ENCODE measurements around the gene HIVEP3. TPM values are rescaled to one million over a fixed set of nuclear protein-coding genes. Genes with fewer than 3 reads are reported as not detected.

The HIVEP3 gene
- total RNA-seq, 5 donors from 2014 or later (not counting 1 experiment from before 2014, with no cell fraction given), result 7.0 to 15.3 (median 8.8) TPM

DNA sequence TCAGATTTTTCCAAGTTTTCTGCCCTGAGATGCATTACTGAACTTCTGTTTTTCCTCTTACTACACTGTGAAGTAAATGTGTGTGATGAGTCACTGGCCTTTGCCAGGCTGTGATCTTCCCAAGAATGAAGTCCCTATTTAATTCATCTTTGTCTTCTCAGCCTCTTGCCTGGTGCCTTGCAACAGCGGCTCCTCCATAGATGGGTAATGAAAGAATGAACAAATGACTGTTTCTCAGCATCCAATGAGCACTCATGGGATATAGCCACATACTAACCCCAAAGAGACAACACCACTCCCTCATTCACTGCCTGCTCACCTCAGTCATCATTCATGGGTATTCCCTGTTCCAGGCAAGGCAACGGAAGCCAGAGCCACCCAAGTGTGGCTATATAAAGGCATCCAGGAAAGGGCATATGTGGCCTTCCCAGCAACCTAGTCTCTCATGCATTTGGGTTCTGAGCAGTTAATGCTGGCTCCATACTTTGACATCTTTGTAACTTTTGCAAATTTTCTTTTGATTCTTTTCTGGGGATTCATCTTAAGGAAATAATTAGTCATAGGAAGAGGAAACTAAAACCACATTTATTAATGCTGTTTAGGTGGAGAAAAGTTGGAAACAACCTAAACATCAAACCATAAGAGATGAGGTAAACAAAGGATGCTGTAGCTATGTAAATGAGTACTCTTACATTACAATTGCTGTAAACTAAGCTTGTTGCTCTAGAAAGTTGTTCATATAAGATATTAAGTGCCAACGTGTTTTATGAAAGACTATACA lies 71.9 kb downstream of the HIVEP3 start:
- Mint-ChIP-seq H3K4me3 (no peak overlapping the region), H3K27me3 (no peaks in the 10 kb centered on the region), H3K27ac (no peak overlapping the region), H3K4me1 (peaks cover 7 to 21% (median 16%) of the 10 kb centered on the region in 3 donors), H3K36me3 (peaks cover 13% of the 10 kb centered on the region), H3K9me3 (no peaks in the 10 kb centered on the region)
- H3K4me1 ChIP-seq (ENCODE audit: control insufficient read depth in 1 of 2, extremely low read depth in 1 of 2, insufficient read depth in 2 of 2, low read length in 2 of 2), result peaks cover 0 to 3% of the 10 kb centered on the region in 2 experiments
- H3K36me3 ChIP-seq (ENCODE audit: control insufficient read depth in 2 of 2, extremely low read depth in 1 of 2, insufficient read depth in 1 of 2, low read length in 1 of 2), result no peaks in the 10 kb centered on the region
- no peak overlapping the region for H3K4me3 ChIP-seq (ENCODE audit: control insufficient read depth in 1 of 2, extremely low read depth in 1 of 2, low read length in 1 of 2)
- DNase-seq (no peak), ATAC-seq (replicated peaks in 1 of 4) (no peak)
- H3K27me3 ChIP-seq (replicated peaks in 1 of 2; ENCODE audit: control insufficient read depth in 2 of 2, extremely low read depth in 1 of 2, insufficient read depth in 2 of 2, low read length in 1 of 2), result no peaks in the 10 kb centered on the region
- no peaks in the 10 kb centered on the region for H3K9me3 ChIP-seq
- no peak overlapping the region for H3K27ac ChIP-seq (ENCODE audit: low read length)
- WGBS (ENCODE audit: insufficient coverage), result 100% methylated on average over 1 of the region's 3 CpGs
- CTCF ChIA-PET, result no interaction called here
- POLR2A ChIA-PET, result no interaction called here

DNA sequence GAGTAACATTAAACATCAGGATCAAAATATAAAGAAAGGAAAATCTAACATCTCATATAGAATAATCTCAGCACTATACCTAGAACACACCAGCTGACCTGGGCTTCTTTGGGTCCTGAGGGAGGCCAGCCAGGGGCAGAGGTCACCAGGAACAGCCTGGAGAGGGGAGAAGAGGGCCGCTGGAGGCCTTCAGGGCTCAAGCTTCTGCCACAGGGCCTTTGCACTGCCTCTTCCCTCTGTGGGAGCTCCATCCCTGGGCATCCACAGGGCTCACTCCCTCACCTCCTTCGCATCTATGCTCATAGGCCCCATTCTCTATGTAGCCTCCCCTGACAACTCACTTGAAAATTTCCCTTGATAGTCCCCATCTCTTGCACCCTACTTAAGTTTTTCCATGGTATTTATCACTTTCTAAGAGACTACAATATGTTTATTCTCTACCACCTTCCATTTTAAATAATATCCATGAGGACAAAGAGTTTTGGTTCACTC lies 73.9 kb downstream of the HIVEP3 start:
- no peak overlapping the region for H3K27ac ChIP-seq (ENCODE audit: low read length)
- ChIA-PET POLR2A (no interaction called here), CTCF (no interaction called here)
- no peak overlapping the region for H3K4me3 ChIP-seq (ENCODE audit: control insufficient read depth in 1 of 2, extremely low read depth in 1 of 2, low read length in 1 of 2)
- Mint-ChIP-seq H3K36me3 (peaks cover 17% of the 10 kb centered on the region), H3K4me1 (peaks cover 12 to 17% (median 14%) of the 10 kb centered on the region in 3 donors), H3K4me3 (no peak overlapping the region), H3K9me3 (no peaks in the 10 kb centered on the region), H3K27ac (no peak overlapping the region), H3K27me3 (no peaks in the 10 kb centered on the region)
- peaks cover 0 to 3% of the 10 kb centered on the region in 2 experiments for H3K4me1 ChIP-seq (ENCODE audit: control insufficient read depth in 1 of 2, extremely low read depth in 1 of 2, insufficient read depth in 2 of 2, low read length in 2 of 2)
- no peak for ATAC-seq (replicated peaks in 1 of 4)
- no peak for DNase-seq
- no peaks in the 10 kb centered on the region for H3K27me3 ChIP-seq (replicated peaks in 1 of 2; ENCODE audit: control insufficient read depth in 2 of 2, extremely low read depth in 1 of 2, insufficient read depth in 2 of 2, low read length in 1 of 2)
- no peaks in the 10 kb centered on the region for H3K36me3 ChIP-seq (ENCODE audit: control insufficient read depth in 2 of 2, extremely low read depth in 1 of 2, insufficient read depth in 1 of 2, low read length in 1 of 2)
- H3K9me3 ChIP-seq, result no peaks in the 10 kb centered on the region
- 100% methylated on average over 1 of the region's 2 CpGs for WGBS (ENCODE audit: insufficient coverage)

GRCh38 chr1:41844255-41844654 lies 74.5 kb downstream of the HIVEP3 start:
- CTCF ChIA-PET, result no interaction called here
- POLR2A ChIA-PET, result no interaction called here
- Mint-ChIP-seq H3K4me1 (peaks cover 12 to 16% (median 14%) of the 10 kb centered on the region in 3 donors), H3K4me3 (no peak overlapping the region), H3K36me3 (peaks cover 17% of the 10 kb centered on the region), H3K27me3 (no peaks in the 10 kb centered on the region), H3K27ac (no peak overlapping the region), H3K9me3 (no peaks in the 10 kb centered on the region)
- 93% methylated on average over 7 of the region's 8 CpGs for WGBS (ENCODE audit: insufficient coverage)
- H3K27ac ChIP-seq (ENCODE audit: low read length), result no peak overlapping the region
- no peak for ATAC-seq (replicated peaks in 1 of 4)
- H3K9me3 ChIP-seq, result no peaks in the 10 kb centered on the region
- no peaks in the 10 kb centered on the region for H3K36me3 ChIP-seq (ENCODE audit: control insufficient read depth in 2 of 2, extremely low read depth in 1 of 2, insufficient read depth in 1 of 2, low read length in 1 of 2)
- H3K4me3 ChIP-seq (ENCODE audit: control insufficient read depth in 1 of 2, extremely low read depth in 1 of 2, low read length in 1 of 2), result no peak overlapping the region
- H3K27me3 ChIP-seq (replicated peaks in 1 of 2; ENCODE audit: control insufficient read depth in 2 of 2, extremely low read depth in 1 of 2, insufficient read depth in 2 of 2, low read length in 1 of 2), result no peaks in the 10 kb centered on the region
- H3K4me1 ChIP-seq (ENCODE audit: control insufficient read depth in 1 of 2, extremely low read depth in 1 of 2, insufficient read depth in 2 of 2, low read length in 2 of 2), result peaks cover 0 to 3% of the 10 kb centered on the region in 2 experiments
- DNase-seq, result peak in 1 of 35 experiments; percentile 8

DNA sequence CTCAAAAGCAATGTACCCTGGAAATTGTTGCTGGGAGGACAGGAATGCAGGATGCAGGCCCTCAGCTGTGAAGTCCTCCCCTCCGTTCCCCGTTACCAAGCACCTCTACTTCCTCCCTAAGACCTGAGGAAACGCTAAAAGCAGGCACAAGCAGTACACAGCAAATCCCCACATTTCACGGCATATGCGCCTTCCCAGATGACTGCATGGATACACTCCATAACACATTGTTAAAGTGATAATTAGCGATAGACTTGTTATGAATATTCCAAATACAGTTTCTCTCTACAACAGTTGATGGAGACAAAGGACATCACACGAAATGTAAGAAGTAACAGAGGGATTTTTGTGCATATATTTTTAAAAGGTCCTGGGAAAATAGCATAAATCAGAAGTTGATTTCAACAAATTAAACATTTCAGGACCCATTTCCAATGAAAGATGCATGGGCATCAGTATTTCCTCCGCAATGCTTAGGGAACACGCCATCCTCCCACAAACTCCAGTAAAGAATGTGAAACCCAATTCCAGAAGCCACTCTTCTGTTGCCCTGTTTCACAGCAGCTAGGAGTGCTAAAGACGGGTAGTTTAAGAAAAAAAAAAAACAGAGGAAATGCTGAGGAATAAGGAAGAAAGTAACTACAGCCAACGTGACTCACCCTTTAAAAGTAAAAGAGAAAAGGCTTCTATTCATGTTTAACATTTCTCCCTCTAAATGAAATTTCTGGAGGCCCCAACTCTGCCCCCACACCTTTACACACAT lies 75.5 kb downstream of the HIVEP3 start:
- Histone ChIP-seq H3K4me1 (ENCODE audit: control insufficient read depth in 1 of 2, extremely low read depth in 1 of 2, insufficient read depth in 2 of 2, low read length in 2 of 2) (peaks cover 0 to 3% of the 10 kb centered on the region in 2 experiments), H3K27me3 (replicated peaks in 1 of 2; ENCODE audit: control insufficient read depth in 2 of 2, extremely low read depth in 1 of 2, insufficient read depth in 2 of 2, low read length in 1 of 2) (no peaks in the 10 kb centered on the region), H3K27ac (ENCODE audit: low read length) (no peak overlapping the region), H3K4me3 (ENCODE audit: control insufficient read depth in 1 of 2, extremely low read depth in 1 of 2, low read length in 1 of 2) (no peak overlapping the region), H3K36me3 (ENCODE audit: control insufficient read depth in 2 of 2, extremely low read depth in 1 of 2, insufficient read depth in 1 of 2, low read length in 1 of 2) (no peaks in the 10 kb centered on the region), H3K9me3 (no peaks in the 10 kb centered on the region)
- H3K27ac Mint-ChIP-seq, result no peak overlapping the region
- DNase-seq (no peak), ATAC-seq (replicated peaks in 1 of 4) (no peak)
- H3K4me3 Mint-ChIP-seq, result no peak overlapping the region
- no peaks in the 10 kb centered on the region for H3K27me3 Mint-ChIP-seq
- peaks cover 14% of the 10 kb centered on the region for H3K36me3 Mint-ChIP-seq
- CTCF ChIA-PET, result no interaction called here
- POLR2A ChIA-PET, result interaction anchor here in 1 of 2 donors (0.5 kb wide), 1 partner anchor 421 kb away, joined by 3 read pairs; no protein-coding TSS in a partner anchor
- WGBS (ENCODE audit: insufficient coverage), result no CpG with 5 or more reads among the region's 11 CpGs
- H3K9me3 Mint-ChIP-seq, result no peaks in the 10 kb centered on the region
- H3K4me1 Mint-ChIP-seq, result peaks cover 12 to 14% (median 14%) of the 10 kb centered on the region in 3 donors

DNA sequence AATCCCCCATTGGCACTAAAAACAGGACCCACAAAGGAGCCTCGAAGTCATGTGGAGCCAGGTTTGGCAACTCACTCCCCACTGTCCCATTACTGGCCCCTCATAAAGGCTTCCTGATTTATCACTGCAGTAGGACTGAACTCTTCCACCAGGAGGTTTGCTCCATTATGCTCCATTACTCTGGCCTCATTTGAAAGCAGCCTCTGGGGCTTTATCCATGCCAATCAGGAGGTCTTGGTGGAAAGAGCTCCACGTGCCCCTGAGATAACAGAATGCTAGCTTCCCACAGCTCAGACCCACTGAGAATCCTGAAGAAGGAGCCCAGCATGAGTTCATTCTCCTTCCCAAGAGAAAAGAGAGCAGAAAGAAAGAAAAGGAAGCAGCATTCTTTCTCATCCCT lies 76.4 kb downstream of the HIVEP3 start:
- H3K27me3 ChIP-seq (replicated peaks in 1 of 2; ENCODE audit: control insufficient read depth in 2 of 2, extremely low read depth in 1 of 2, insufficient read depth in 2 of 2, low read length in 1 of 2), result no peaks in the 10 kb centered on the region
- no peak overlapping the region for H3K27ac ChIP-seq (ENCODE audit: low read length)
- no peaks in the 10 kb centered on the region for H3K9me3 ChIP-seq
- no peaks in the 10 kb centered on the region for H3K9me3 Mint-ChIP-seq
- ATAC-seq (replicated peaks in 1 of 4), result no peak
- no peak for DNase-seq
- POLR2A ChIA-PET, result interaction anchor here in 1 of 2 donors (0.5 kb wide), 1 partner anchor 422 kb away, joined by 3 read pairs; no protein-coding TSS in a partner anchor
- H3K4me1 Mint-ChIP-seq, result peaks cover 9 to 12% (median 10%) of the 10 kb centered on the region in 3 donors
- H3K4me3 Mint-ChIP-seq, result no peak overlapping the region
- H3K36me3 Mint-ChIP-seq, result peaks cover 14% of the 10 kb centered on the region
- H3K4me1 ChIP-seq (ENCODE audit: control insufficient read depth in 1 of 2, extremely low read depth in 1 of 2, insufficient read depth in 2 of 2, low read length in 2 of 2), result peaks cover 0 to 3% of the 10 kb centered on the region in 2 experiments
- H3K27me3 Mint-ChIP-seq, result no peaks in the 10 kb centered on the region
- WGBS (ENCODE audit: insufficient coverage), result 100% methylated on average over 1 of the region's 2 CpGs
- CTCF ChIA-PET, result no interaction called here
- H3K27ac Mint-ChIP-seq, result no peak overlapping the region
- H3K36me3 ChIP-seq (ENCODE audit: control insufficient read depth in 2 of 2, extremely low read depth in 1 of 2, insufficient read depth in 1 of 2, low read length in 1 of 2), result no peaks in the 10 kb centered on the region
- H3K4me3 ChIP-seq (ENCODE audit: control insufficient read depth in 1 of 2, extremely low read depth in 1 of 2, low read length in 1 of 2), result no peak overlapping the region

DNA sequence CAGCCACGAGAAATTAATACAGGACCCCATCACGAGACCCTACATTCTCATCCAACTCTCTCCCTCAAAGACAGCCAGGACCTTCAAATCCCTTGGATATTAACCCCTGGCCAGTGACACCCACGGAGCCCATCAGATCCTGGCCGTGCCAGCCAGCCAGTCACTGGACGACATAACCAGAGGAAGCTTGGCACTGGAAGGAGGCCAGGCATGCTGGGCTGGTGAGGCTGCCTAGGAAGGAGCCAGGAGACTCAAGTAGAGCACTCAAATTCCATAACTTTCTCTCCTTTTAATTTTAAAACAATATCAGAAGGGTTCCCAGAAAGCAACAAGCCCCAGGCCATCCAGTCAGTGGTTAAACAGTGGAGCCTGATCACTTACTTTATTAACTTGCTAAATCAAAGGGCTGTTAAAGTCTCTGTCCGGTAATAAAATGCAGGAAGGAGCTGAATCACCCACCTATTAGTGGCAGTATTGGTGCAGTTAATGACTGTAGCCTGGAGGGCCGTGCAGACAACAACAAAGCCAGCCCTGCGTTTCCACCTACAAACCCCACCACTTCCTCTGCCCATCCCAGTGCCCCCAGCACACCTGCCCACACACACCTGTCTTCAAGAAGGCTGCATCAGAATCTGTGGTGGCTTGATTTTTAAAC lies 78.0 kb downstream of the HIVEP3 start:
- ChIA-PET CTCF (no interaction called here), POLR2A (no interaction called here)
- H3K27ac ChIP-seq (ENCODE audit: low read length), result no peak overlapping the region
- Mint-ChIP-seq H3K27me3 (no peaks in the 10 kb centered on the region), H3K4me1 (peaks cover 6 to 8% (median 7%) of the 10 kb centered on the region in 3 donors), H3K9me3 (no peaks in the 10 kb centered on the region), H3K36me3 (peaks cover 8% of the 10 kb centered on the region), H3K27ac (no peak overlapping the region), H3K4me3 (no peak overlapping the region)
- no peaks in the 10 kb centered on the region for H3K27me3 ChIP-seq (replicated peaks in 1 of 2; ENCODE audit: control insufficient read depth in 2 of 2, extremely low read depth in 1 of 2, insufficient read depth in 2 of 2, low read length in 1 of 2)
- H3K36me3 ChIP-seq (ENCODE audit: control insufficient read depth in 2 of 2, extremely low read depth in 1 of 2, insufficient read depth in 1 of 2, low read length in 1 of 2), result no peaks in the 10 kb centered on the region
- peaks cover 0 to 3% of the 10 kb centered on the region in 2 experiments for H3K4me1 ChIP-seq (ENCODE audit: control insufficient read depth in 1 of 2, extremely low read depth in 1 of 2, insufficient read depth in 2 of 2, low read length in 2 of 2)
- no peaks in the 10 kb centered on the region for H3K9me3 ChIP-seq
- ATAC-seq (replicated peaks in 1 of 4), result no peak
- no peak for DNase-seq
- 69% methylated on average over 7 of the region's 8 CpGs for WGBS (ENCODE audit: insufficient coverage)
- H3K4me3 ChIP-seq (ENCODE audit: control insufficient read depth in 1 of 2, extremely low read depth in 1 of 2, low read length in 1 of 2), result no peak overlapping the region

Data from T-cell (primary cell).